HTR-8/SVneo (cell line): ENCODE results near the gene KCNQ2.
A peak's percentile ranks its signal among the peaks of the same experiment; 100 is the strongest.

ENCODE experiments used
- DNase-seq: peaks from one replicate; pipeline ENCODE4 v3.0.0; 2011; ENCODE audit warnings: low spot score, mixed read lengths; ENCODE audit not compliant: insufficient read length
- FAIRE-seq: peaks from 2 replicates; lab custom pipeline; 2011; peaks lifted over from hg19 to GRCh38; lab: Jason Lieb, UNC

The KCNQ2 gene

DNA sequence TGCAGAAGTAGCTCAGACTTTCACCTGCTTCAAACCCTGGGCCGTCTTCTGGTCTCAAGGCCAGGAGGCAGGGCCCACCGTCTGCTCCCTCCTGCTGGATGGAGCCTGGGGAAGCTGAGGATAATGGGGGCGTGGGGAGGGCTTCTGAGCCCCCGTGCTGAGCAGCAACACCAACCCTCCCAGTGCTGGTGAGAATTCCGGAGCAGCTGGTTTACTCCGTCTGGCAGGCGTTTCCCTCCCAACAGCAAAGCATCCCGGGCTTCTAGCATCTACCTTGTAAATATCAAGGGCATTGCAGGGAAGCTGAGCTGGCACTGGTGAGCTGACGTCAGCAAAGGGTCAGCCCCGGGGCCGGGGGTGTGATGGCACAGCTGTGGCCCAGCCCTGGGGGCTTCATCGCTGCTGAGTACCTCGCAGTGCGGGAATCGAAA, 94.5 kb downstream of the KCNQ2 start:
- DNase-seq (no peak), FAIRE-seq (no peak)

DNA sequence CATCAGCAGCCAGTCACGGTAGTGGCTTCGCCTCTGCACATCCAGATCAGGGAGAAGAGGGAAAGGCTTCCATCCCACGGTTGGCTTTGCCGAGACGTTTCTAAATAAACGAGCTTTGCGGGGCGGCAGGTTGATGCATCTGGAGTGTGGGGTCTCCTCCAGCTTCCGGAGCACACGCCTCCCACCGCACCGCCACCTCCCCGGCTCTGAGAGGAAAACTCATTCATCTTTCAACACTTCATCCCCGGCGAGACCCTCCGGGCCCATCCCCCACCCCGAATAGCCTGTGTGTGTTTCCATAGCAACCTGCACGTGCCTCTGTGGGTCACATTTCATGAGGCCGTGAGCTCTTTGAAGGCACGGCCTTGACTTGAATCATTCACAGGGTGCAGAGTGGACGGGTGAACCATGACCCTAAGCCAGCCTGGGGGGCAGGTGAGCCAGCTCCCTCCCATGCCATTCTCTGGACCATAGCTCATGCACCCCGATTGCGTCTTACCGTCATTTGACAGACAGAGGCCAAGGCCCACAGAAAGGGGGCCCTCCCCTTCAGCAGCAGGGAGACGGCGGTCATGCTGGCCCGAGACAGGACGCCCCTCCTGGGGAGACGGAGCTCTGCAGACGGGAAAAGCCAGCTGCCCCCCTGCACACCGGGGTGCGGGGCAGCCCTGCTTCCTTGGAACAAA, 95.1 kb downstream of the KCNQ2 start:
- DNase-seq (no peak), FAIRE-seq (peak; percentile 52)

DNA sequence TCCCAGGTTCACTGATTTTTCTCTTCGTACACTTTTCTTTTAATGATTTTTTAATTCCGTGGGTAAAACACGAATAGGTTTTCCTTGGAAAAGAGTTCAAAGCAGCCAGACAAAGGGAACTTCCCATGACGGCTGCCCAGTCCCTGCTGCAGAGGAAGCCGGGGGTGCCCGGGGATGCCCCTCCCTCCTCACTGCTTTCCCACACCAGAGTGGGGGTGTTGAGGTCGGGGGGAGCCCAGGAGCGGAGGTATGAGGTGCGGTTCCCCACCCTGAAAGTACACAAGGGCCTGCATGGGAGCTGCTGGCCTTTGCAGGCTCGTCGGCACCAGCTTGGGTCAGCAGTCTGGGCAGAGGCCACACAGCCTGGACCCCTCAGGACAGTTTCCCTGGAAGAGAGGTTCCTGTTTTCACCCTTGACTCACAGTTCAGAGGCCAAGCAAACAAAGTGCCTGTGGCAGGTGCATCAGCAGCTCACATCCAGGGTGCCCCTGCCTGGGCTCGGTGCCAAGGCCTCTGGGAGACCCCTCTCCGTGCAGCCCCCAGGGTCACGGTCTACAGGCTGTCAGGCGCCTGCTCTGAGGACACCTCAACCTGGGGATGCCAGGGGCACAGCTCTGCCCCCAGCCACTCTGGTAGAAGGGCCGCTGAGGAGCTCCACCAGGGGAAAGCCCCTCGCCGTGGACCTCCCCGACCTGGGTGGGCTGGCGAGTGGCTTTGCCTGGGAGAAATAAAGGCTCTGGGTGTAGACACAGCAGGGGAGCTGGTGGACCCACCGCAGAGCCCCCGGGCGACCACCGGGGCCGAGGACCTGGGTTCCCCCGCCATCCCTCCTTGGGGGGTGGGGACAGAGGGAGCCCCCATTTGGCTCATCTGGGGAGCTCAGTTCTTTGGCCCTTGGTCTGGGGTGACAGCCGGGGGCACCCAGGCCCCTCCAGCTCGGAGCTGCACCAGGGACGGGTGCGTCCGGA, 95.9 kb downstream of the KCNQ2 start:
- FAIRE-seq, result no peak
- DNase-seq, result no peak

DNA sequence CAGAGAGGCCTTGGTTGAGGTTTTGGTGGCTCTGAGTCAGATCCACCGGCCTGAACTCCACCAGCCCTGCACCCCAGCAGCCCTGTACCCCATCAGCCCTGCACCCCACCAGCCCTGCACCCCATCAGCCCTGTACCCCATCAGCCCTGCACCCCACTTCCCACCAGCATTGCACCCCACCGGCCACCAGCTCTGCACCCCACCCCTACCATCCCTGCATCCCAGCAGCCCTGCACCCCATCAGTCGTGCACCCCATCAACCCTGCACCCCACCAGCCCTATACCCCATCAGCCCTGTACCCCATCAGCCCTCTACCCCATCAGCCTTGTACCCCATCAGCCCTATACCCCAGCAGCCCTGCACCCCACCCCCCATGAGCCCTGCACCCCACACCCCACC, 97.0 kb downstream of the KCNQ2 start:
- FAIRE-seq, result peak; percentile 86
- no peak for DNase-seq

DNA sequence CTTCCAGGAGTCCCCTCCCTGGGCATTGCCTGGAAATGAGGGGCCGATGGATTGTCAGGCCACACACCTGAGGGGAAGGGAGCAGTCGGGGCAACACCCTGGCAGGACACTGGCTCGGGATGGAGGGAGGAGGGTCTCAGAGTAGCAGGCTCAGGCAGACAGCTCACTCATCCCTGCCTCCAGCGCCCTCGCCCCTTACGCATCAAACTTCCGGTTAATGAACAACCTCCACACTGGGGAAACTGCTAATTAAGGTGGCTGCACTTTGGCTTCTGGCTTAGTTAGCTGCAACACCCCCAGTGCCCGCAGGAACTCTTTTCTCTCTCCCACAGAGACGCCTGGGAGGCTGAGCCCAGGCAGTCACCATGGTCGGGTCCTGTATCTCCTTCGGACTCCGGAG, 98.0 kb downstream of the KCNQ2 start:
- FAIRE-seq, result no peak

DNA sequence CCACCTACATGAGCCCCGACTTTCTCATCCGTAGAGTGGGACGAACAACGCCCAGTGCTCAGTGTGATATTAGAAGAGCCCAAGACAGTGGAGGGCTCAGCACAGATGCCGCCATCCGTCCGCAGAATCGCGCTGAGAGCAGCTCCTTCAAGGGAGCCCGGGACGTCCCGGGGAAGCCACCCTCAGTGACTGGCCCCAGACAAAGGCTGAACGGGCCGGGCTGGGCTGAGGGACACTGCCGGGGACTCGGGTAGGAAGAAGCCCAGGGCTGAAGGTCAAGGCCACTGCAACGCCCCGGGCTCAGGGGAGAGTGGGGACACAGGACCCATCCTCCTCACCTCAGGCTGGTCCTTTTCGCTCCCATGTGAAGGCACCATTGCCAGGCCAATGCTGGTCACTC, 98.5 kb downstream of the KCNQ2 start:
- no peak for FAIRE-seq

More for the DNA sequence above, 98.0 kb downstream of the KCNQ2 start:
- no peak for DNase-seq

DNA sequence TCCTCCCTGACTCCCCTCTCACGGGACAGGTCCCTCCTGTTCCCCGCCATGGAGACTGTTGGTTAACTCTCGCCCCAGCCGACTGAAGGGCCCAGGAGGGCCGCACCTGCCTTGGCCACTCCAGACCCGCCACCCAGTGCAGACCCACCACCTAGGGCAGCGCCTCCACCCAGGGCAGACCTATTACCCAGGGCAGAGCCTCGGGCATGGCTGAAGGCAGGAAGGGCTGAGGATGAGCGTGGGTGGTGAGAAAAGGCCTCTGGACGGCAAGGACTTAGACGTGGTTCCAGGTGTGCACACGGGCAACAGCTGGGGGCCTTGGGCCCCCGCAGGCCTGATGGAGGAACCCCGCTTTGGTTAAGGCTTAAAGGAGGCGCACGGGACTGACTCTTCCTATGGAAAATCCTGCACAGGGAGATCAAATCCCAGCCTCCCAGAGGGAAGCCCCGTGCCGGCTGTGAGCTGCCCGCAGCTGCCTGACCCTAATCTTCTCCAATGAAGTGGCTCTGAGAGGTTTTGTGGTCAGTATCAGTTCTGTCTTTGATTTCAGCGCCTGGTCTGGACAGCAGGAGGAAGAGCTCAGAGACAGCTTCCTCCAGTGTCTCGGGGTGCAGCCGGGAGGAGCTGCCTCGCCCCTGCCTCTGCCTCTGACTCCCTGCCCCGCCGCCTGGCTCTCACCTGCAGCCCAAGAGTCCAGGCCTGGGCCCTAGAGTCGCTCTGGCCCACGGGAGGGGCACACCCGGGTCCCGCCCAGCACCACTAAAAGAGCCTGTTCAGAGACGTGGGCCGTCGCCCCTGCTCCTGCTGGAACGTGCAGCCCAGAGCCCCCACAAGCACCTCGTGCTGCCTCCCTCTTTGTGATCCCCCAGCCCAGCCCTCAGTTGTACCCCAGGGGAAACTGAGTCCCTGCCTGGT, 99.2 kb downstream of the KCNQ2 start:
- DNase-seq (no peak), FAIRE-seq (no peak)

More for the DNA sequence above, 98.5 kb downstream of the KCNQ2 start:
- DNase-seq, result no peak

DNA sequence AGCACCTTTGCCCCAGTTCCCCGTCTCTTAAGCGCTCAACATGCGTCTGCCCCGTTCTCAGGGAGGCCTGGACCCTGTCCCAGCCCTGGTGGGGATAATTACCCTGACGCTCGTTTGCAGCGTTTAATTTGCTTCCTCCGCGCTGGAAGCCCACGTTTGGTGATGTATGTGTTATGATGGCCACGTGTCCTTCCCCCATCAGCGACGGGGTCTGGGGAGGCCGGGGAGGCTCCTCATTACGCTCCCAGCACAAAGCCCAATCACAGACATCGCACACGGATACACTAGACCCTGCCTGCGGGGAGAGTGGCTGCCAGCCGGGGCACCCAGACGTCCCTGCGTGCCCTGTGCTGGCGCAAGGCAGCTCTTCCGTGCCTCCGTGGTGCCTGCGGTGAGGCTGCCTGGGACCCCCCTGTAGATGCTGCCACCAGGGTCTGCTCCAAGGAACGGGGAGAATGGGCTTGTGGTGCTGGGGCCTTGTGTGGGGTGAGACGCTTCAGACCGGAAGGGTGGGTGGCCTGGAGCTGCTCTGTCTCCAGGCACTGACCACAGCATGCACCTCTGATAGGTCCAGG, 101.1 kb downstream of the KCNQ2 start:
- FAIRE-seq, result no peak
- no peak for DNase-seq

DNA sequence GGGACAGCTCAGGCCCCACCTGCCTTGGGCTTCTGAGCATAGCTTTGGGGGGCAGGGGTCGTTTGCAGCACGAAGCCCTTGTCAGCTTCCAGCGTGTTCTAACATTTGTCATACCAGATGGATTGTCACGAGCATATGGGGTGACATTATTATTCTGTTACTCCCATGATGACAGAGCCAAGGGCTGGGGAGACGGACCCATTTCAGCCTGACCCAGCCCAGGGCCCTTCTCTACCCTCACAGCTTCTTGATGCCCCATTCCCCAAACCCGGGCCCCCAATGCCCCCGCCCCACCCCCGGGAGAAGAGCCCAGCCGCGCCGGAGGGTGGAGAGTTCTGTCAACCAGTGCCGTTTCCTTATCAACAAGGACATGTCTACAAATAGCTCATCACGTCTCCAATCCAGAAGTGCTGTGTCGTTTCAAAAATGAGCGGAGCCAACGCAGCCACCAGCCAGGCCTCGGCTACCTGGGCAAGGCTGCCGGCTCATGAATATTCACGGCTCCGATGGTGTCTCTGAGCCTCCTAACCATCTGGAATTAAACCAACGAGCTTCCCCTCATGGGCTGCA, 101.8 kb downstream of the KCNQ2 start:
- FAIRE-seq (no peak), DNase-seq (no peak)

DNA sequence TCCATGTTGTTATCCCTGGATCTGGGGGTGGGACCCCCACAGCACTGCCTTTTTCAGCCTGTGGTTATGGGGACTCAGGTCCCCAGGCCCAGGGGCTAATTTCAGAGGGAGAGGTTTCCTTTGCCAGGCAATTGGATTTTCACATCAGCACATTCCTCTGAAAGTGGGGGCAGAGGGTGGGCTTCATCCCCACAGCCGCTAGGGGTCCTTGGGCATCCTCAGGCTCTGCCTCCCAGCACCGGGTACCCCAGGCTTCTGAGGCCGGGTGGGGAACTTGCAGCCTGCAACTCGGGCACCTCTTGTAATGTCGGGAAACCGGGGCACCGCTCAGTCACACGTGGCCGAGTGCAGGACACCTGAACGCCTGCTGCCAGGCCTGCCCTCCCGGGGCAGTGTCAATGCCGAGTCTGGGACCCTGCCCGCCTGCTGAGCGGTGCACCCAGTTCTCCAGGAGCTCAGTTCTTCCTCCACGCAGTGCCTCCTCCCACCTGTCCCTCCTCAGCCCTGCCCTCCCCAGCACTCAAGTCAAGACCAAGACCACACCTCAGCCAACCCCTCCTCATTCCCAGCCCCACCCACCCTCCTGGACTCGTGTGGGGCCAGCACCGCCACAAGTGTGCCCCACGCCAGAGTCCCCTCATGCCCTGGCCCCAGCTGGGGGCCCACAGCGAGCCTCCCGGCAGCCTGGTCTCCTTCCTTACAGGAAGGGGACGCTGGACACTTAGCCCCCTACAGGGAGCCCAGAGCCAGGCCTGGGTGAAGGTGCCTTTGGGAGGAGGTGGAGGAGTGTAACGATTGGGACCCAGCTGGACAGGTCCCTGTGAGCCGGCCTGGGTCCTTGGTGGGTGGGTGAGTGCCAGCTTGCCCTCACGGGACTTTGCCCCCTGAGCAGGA, 102.5 kb downstream of the KCNQ2 start:
- DNase-seq, result no peak
- FAIRE-seq, result no peak

DNA sequence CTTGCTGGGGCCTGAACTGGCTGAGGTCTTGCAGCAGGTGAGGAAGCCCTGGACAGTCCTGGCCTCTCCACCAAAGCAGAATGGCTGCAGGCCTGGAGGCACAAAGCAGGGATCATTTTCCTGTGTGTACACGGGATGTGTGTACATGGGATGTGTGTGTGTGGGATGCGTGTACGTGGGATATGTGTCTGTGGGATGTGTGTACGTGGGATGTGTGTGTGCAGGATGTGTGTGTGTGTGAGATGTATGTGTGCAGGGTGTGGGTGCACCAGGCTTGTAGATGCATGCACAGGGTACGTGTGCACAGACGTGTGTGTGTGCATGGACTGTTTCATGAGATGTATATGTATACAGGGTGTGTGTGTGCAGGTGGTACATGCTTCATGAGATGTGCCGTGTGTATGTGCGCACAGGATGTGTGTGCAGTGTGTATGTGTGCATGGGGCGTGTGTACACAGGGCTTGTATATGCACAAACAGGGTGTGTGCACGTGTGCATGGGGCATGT, 103.4 kb downstream of the KCNQ2 start:
- DNase-seq (no peak), FAIRE-seq (peak; percentile 99)

DNA sequence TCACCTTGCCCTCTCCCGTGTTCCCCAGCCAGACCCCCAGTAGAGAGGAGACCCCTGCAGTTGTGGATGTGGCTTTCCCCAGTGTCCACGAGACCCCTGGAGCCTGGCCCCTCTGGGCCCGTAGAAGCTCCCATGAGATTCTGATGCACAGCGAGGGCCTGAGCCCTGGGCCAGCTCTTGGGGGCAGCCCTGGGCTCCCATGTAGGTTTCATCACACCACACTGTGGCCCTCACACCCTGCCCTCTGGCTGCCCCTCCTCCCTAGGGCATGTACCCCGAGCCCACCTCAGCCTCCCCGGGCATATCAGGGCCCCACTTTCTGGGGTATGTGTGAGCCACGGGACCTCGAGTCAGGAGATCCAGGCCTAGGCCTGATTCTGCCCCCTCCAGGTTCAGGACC, 104.3 kb downstream of the KCNQ2 start:
- no peak for DNase-seq
- no peak for FAIRE-seq

DNA sequence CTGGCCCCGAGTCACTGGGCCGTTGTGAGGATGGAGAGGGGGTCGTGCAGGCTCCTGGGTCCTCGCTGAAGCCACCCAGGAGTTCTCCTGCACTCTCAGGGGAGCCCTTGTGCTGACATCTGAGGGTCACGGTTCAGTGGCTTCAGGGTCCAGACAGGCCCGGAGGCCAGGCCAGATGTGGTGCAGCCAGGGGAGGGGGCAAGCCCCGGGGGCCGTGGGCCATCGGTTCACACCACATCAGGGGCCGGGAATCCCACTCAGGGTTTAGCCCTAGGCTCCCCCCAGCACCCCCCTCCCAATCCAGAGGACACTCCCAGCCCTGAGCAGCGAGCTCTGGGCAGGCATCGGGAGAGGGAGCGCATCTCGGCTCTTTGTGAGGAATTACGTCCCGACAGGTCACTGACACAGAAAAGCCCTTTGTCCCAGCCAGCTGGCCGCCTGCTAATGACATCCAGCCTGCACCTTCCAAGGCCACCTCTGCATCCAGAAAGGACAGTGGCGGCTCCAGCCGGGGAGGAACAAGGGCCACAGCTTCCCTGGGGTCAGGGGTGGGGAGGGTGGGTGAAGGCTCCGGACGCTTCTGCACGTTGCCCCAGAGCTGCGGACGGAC, 104.9 kb downstream of the KCNQ2 start:
- no peak for DNase-seq
- no peak for FAIRE-seq

DNA sequence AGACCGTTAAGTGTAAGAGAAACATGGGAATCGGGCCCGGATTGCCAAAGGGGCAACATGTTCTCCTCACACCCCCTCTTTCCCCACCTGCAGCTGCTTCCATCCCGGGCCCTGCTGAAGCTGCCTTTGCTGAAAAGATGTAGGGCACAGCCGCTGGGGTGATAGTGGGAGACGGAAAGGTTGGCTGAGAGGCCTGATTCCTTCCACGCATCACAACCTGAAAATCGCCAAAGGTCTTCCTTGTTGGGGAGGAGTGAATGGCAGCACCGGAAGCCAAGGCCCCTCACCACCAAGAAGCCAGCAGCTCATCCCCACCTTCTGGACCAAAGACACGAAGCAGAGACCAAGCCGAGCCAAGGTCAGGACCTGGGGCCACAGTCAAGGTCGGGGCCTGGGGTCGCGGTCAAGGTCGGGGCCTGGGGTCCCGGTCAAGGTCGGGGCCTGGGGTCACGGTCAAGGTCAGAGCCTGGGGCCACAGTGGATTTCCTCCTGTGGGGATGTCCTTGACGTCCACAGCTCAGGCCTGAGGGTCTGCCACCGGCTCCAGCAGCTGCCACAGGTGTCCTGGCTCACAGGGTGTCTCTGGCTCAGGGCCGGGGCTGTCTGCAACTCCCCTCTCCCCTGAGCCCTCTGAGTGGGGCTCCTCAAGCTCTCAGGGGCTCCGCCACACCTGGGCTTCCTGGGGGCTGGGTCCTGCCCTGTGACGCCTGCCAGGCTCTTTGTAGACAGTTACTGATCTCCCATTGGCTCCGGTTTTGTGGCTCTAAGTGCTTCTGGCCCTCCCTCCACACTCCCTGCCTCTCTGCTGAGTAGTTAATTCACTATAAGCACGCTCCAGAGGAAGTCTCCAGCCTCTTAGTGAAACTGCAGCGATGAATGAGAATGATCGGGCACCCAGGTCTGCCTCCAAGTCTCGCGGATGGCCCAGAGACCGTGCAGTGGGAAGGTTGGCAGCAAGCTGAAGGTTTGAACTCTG, 105.8 kb downstream of the KCNQ2 start:
- FAIRE-seq (no peak), DNase-seq (no peak)

DNA sequence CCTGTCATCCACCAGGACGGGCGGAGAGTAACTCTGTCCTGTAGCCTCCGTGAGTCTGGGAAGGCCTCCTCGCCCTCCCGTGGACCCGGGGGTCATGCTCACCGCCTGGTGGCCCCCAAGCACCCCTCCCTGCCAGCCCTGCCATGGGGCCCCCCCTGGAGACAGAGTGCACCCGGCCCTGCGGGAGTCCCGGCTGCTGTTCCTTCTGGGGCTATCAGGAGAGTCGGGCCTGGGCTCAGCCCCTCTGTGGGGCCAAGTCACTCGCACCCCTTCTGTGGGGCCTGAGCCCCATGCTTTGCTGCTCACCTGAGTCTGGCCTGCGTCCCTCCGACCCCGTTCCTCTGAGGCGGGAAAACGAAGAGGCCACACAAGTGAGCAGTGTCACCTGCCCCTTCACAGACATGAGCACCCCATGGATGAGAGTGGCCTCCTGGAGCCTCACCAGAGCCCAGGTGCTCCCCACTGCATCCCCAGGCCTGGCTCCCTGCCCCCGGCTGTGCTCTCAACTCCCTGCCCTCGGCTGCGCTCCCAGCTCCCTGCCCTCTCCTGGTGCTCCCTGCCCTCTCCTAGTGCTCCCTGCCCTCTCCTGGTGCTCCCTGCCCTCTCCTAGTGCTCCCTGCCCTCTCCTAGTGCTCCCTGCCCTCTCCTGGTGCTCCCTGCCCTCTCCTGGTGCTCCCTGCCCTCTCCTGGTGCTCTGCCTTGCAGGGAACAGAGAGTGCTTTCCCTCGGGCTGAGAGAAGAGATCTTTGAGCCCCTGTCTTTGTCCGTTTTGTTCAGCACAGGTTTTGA, 106.7 kb downstream of the KCNQ2 start:
- FAIRE-seq (no peak), DNase-seq (no peak)
